PC-9 (cell line): Measurements from ENCODE around the gene TSPAN33.

Experiments
- EZH2 ChIP-seq: fragments of 200-600 bp; sonication (generic); IDR thresholded peaks from 2 replicates; pipeline ENCODE4 v1.8.0; 2017; ENCODE audit warnings: antibody characterized with exemption, low read depth
- TF ChIP-seq, protein P1 (sequence below): fragments of 200-600 bp; sonication (generic); conservative IDR thresholded peaks from 2 replicates; pipeline ENCODE4 v1.6.1; 2017; ENCODE audit warnings: mixed run types, antibody characterized with exemption, mild to moderate bottlenecking, moderate library complexity

- TF ChIP-seq, protein P1, sequence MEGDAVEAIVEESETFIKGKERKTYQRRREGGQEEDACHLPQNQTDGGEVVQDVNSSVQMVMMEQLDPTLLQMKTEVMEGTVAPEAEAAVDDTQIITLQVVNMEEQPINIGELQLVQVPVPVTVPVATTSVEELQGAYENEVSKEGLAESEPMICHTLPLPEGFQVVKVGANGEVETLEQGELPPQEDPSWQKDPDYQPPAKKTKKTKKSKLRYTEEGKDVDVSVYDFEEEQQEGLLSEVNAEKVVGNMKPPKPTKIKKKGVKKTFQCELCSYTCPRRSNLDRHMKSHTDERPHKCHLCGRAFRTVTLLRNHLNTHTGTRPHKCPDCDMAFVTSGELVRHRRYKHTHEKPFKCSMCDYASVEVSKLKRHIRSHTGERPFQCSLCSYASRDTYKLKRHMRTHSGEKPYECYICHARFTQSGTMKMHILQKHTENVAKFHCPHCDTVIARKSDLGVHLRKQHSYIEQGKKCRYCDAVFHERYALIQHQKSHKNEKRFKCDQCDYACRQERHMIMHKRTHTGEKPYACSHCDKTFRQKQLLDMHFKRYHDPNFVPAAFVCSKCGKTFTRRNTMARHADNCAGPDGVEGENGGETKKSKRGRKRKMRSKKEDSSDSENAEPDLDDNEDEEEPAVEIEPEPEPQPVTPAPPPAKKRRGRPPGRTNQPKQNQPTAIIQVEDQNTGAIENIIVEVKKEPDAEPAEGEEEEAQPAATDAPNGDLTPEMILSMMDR: no peak
- no peak for TF ChIP-seq EZH2
These were observed 61.7 kb downstream of the TSPAN33 start for GRCh38 chr7:129205987-129206785.
